ENCODE results near the gene CELF2. TPM values are rescaled to one million over a fixed set of nuclear protein-coding genes. Genes with fewer than 3 reads are reported as not detected.

Gene CELF2
- polyA plus RNA-seq, 1 experiment = 24.7 TPM

DNA sequence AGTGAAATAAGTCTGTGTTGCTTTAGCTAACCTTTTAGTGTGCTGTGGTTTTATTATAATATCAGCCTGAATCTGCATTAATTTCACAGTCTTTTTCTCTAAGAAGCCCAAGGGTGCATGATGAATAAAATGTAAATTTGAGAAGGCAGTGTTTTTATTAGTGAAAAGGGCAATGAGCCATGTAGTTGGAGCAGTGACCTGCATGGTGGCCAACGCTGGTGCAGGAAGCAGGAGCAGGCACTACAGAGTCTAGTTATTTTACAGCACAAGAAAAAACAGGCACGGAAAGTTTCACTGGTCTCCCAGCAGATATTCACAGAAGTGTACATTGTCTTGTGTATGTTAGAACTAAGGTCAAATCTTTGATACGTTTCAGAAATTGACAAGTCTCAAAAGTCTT lies 247.8 kb downstream of the CELF2 start:
- TF ChIP-seq CTCF (IDR thresholded peaks at IDR 0.05; ENCODE audit: low read depth, low read length) = no peak
- ChIA-PET POLR2A (no interaction called here), CTCF (no interaction called here)
- no peaks in the 10 kb centered on the region for H3K27me3 ChIP-seq (ENCODE audit: control insufficient read depth, insufficient read depth, low read length)
- H3K4me3 ChIP-seq (ENCODE audit: low read depth, low read length) = no peak overlapping the region
- H3K27ac ChIP-seq (ENCODE audit: low read depth, low read length) = no peak overlapping the region
- DNase-seq (ENCODE audit: low read depth, low spot score) = no peak
- H3K9me3 ChIP-seq (ENCODE audit: control insufficient read depth, insufficient read depth, low read length) = no peaks in the 10 kb centered on the region

DNA sequence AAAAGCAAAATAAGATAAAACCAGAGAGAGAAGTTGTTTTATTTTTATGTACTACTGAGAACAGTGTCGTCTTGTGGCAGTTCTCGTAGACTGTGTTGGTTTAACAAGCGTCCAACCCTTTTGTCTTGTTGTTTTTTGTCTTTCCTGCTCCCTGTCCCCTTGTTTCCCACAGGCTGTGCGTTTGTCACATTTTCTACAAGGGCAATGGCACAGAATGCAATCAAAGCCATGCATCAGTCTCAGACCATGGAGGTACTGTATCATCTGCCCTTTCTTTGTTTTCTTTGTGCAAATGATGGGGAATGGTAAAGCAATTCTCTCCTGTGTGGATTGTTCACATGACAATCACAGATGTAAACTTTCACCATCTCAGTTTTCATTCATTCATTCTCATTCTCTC lies 248.8 kb downstream of the CELF2 start:
- TF ChIP-seq CTCF (IDR thresholded peaks at IDR 0.05; ENCODE audit: low read depth, low read length) = no peak
- no peak overlapping the region for H3K27ac ChIP-seq (ENCODE audit: low read depth, low read length)
- CTCF ChIA-PET = no interaction called here
- H3K27me3 ChIP-seq (ENCODE audit: control insufficient read depth, insufficient read depth, low read length) = no peaks in the 10 kb centered on the region
- H3K9me3 ChIP-seq (ENCODE audit: control insufficient read depth, insufficient read depth, low read length) = no peaks in the 10 kb centered on the region
- POLR2A ChIA-PET = no interaction called here
- DNase-seq (ENCODE audit: low read depth, low spot score) = no peak
- H3K4me3 ChIP-seq (ENCODE audit: low read depth, low read length) = no peak overlapping the region

DNA sequence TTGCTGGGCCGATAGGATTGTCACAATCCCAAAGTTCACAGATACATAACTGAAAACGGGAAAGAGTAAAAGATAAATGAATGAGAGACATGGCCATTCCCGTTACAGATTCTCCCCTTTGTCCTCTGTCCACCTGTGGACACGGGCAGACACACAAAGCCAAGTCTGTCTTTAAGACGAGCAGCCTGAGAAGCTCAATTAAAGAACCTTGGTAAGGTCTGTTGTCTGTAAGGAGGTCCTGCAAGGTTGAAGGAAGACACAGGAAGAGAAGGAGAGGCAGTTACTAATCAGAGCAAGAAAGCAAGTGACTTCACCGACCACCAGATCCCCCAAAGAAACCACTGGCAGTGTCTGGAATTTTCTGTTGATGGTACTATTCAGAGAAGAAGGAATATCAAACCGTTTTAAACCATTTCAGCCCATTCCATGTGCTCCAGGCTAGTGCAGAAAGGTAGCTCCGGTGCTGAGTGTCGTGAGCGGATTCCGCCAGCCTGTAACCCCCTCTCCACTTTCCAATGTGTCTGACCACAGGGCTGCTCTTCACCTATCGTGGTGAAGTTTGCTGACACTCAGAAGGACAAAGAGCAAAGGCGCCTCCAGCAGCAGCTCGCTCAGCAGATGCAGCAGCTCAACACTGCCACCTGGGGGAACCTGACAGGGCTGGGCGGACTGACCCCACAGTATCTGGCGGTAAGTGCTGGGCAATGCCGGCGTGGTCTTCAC lies 252.6 kb downstream of the CELF2 start:
- TF ChIP-seq CTCF (IDR thresholded peaks at IDR 0.05; ENCODE audit: low read depth, low read length) = peak; percentile 99
- H3K4me3 ChIP-seq (ENCODE audit: low read depth, low read length) = no peak overlapping the region
- peak; percentile 27 for DNase-seq (ENCODE audit: low read depth, low spot score)
- peaks cover 3% of the 10 kb centered on the region; the same call in 1 of the 2 replicates for H3K9me3 ChIP-seq (ENCODE audit: control insufficient read depth, insufficient read depth, low read length)
- ChIA-PET CTCF (interaction anchor here (0.6 to 3.9 kb wide), 20 partner anchors 8 to 1952 kb away, joined by 3 to 29 read pairs (median 4); no protein-coding TSS in a partner anchor), POLR2A (interaction anchor here (0.6 kb wide), 1 partner anchor 542 kb away, joined by 3 read pairs; no protein-coding TSS in a partner anchor)
- H3K27me3 ChIP-seq (ENCODE audit: control insufficient read depth, insufficient read depth, low read length) = no peaks in the 10 kb centered on the region
- H3K27ac ChIP-seq (ENCODE audit: low read depth, low read length) = no peak overlapping the region

- ChIA-PET POLR2A (no interaction called here), CTCF (interaction anchor here (0.5 to 3.9 kb wide), 13 partner anchors 9 to 1942 kb away, joined by 3 to 29 read pairs (median 4); no protein-coding TSS in a partner anchor)
- H3K9me3 ChIP-seq (ENCODE audit: control insufficient read depth, insufficient read depth, low read length) = peaks cover 3% of the 10 kb centered on the region; the same call in 1 of the 2 replicates
- H3K4me3 ChIP-seq (ENCODE audit: low read depth, low read length) = no peak overlapping the region
- H3K27me3 ChIP-seq (ENCODE audit: control insufficient read depth, insufficient read depth, low read length) = no peaks in the 10 kb centered on the region
- no peak overlapping the region for H3K27ac ChIP-seq (ENCODE audit: low read depth, low read length)
- no peak for DNase-seq (ENCODE audit: low read depth, low spot score)
- TF ChIP-seq CTCF (IDR thresholded peaks at IDR 0.05; ENCODE audit: low read depth, low read length) = no peak
Measured at GRCh38 chr10:11270858-11271179, 253.1 kb downstream of the CELF2 start.

- H3K4me3 ChIP-seq (ENCODE audit: low read depth, low read length) = no peak overlapping the region
- no peak for DNase-seq (ENCODE audit: low read depth, low spot score)
- ChIA-PET POLR2A (no interaction called here), CTCF (interaction anchor here (2.3 to 3.9 kb wide), 2 partner anchors 1930 to 1942 kb away, joined by 8 to 22 read pairs; no protein-coding TSS in a partner anchor)
- no peaks in the 10 kb centered on the region for H3K27me3 ChIP-seq (ENCODE audit: control insufficient read depth, insufficient read depth, low read length)
- H3K27ac ChIP-seq (ENCODE audit: low read depth, low read length) = no peak overlapping the region
- peaks cover 3% of the 10 kb centered on the region; the same call in 1 of the 2 replicates for H3K9me3 ChIP-seq (ENCODE audit: control insufficient read depth, insufficient read depth, low read length)
- no peak for TF ChIP-seq CTCF (IDR thresholded peaks at IDR 0.05; ENCODE audit: low read depth, low read length)
Measured at GRCh38 chr10:11272915-11273389, 255.3 kb downstream of the CELF2 start.

Data from AG04450 (cell line).